H9 (cell line): ENCODE measurements around the gene URI1. TPM values are rescaled to one million over a fixed set of nuclear protein-coding genes. Genes with fewer than 3 reads are reported as not detected.

Source experiments
- DNase-seq: peaks from one replicate; pipeline ENCODE4 v3.0.0-alpha.2; 2017
- H2AFZ ChIP-seq: one replicate; pipeline ENCODE4 v1.6.1; 2013; ENCODE audit warnings: mild to moderate bottlenecking, low read length, control low read depth, moderate library complexity
- H2AK5ac ChIP-seq: 2 replicates; pipeline ENCODE4 v1.6.1; 2013; ENCODE audit warnings: low read length, control low read depth, mixed read lengths; ENCODE audit not compliant: insufficient read length
- H2BK120ac ChIP-seq: one replicate; pipeline ENCODE4 v1.6.1; 2013; ENCODE audit warnings: low read depth, mild to moderate bottlenecking, low read length, control low read depth, inconsistent platforms; ENCODE audit not compliant: poor library complexity, severe bottlenecking
- H2BK12ac ChIP-seq: 2 replicates; pipeline ENCODE4 v1.6.1; 2013; ENCODE audit warnings: low read length, control low read depth, mixed read lengths, low read depth; ENCODE audit not compliant: insufficient read length
- H2BK15ac ChIP-seq: 2 replicates; pipeline ENCODE4 v1.6.1; 2013; ENCODE audit warnings: low read depth, low read length, control low read depth
- H2BK20ac ChIP-seq: one replicate; pipeline ENCODE4 v1.6.1; 2013; ENCODE audit warnings: low read depth, mild to moderate bottlenecking, low read length, control low read depth, inconsistent platforms; ENCODE audit not compliant: poor library complexity, severe bottlenecking
- H2BK5ac ChIP-seq: 2 replicates; pipeline ENCODE4 v1.6.1; 2013; ENCODE audit warnings: low read length, control low read depth, mixed read lengths; ENCODE audit not compliant: insufficient read length
- H3K14ac ChIP-seq: 2 replicates; pipeline ENCODE4 v1.6.1; 2013; ENCODE audit warnings: low read length, control low read depth; ENCODE audit not compliant: insufficient read depth
- H3K18ac ChIP-seq: 2 replicates; pipeline ENCODE4 v1.6.1; 2013; ENCODE audit warnings: low read depth, mild to moderate bottlenecking, mixed read lengths, low read length, control low read depth; ENCODE audit not compliant: insufficient read length
- H3K23ac ChIP-seq: 2 replicates; pipeline ENCODE4 v1.6.1; 2013; ENCODE audit warnings: low read length, control low read depth, mixed read lengths, low read depth; ENCODE audit not compliant: insufficient read length
- H3K23me2 ChIP-seq: 2 replicates; pipeline ENCODE4 v1.6.1; 2013; ENCODE audit warnings: low read depth, mild to moderate bottlenecking, mixed read lengths, low read length, control low read depth; ENCODE audit not compliant: insufficient read length, poor library complexity, severe bottlenecking
- H3K27ac ChIP-seq: 2 replicates; pipeline ENCODE4 v1.5.1; 2013; ENCODE audit warnings: low read length, control low read depth, mixed read lengths, low read depth; ENCODE audit not compliant: insufficient read length
- H3K27me3 ChIP-seq: 2 replicates; pipeline ENCODE4 v1.6.1; 2013; ENCODE audit warnings: low read length, control low read depth, inconsistent platforms; ENCODE audit not compliant: insufficient read depth
- H3K4ac ChIP-seq: 2 replicates; pipeline ENCODE4 v1.6.1; 2013; ENCODE audit warnings: low read depth, mild to moderate bottlenecking, control low read depth, inconsistent platforms, low read length, moderate library complexity
- H3K4me1 ChIP-seq: 2 replicates; pipeline ENCODE4 v1.6.1; 2013; ENCODE audit warnings: low read length, control low read depth, inconsistent platforms; ENCODE audit not compliant: insufficient read depth
- H3K4me2 ChIP-seq: 2 replicates; pipeline ENCODE4 v1.6.1; 2013; ENCODE audit warnings: low read length, control low read depth, mixed read lengths; ENCODE audit not compliant: insufficient read length, insufficient read depth
- H3K56ac ChIP-seq: 2 replicates; pipeline ENCODE4 v1.6.1; 2013; ENCODE audit warnings: low read depth, mild to moderate bottlenecking, mixed read lengths, low read length, control low read depth; ENCODE audit not compliant: insufficient read length
- H3K79me1 ChIP-seq: 2 replicates; pipeline ENCODE4 v1.6.1; 2013; ENCODE audit warnings: low read depth, mild to moderate bottlenecking, moderate library complexity, low read length, control low read depth, inconsistent platforms; ENCODE audit not compliant: insufficient read depth, poor library complexity, severe bottlenecking
- H3K79me2 ChIP-seq: 2 replicates; pipeline ENCODE4 v1.6.1; 2013; ENCODE audit warnings: low read length, control low read depth, inconsistent platforms; ENCODE audit not compliant: insufficient read depth
- H3K9ac ChIP-seq: 2 replicates; pipeline ENCODE4 v1.6.1; 2013; ENCODE audit warnings: low read length, control low read depth, mixed read lengths; ENCODE audit not compliant: insufficient read length; ENCODE audit errors: extremely low read depth
- H3K9me3 ChIP-seq: one replicate; pipeline ENCODE4 v1.6.1; 2013; ENCODE audit warnings: low read depth, low read length, inconsistent platforms; ENCODE audit not compliant: control insufficient read depth
- H3T11ph ChIP-seq: one replicate; pipeline ENCODE4 v1.6.1; 2013; ENCODE audit warnings: mild to moderate bottlenecking, low read length, control low read depth, inconsistent platforms
- H4K20me1 ChIP-seq: one replicate; pipeline ENCODE4 v1.6.1; 2013; ENCODE audit not compliant: control insufficient read depth, insufficient read length, insufficient read depth
- H4K5ac ChIP-seq: 2 replicates; pipeline ENCODE4 v1.6.1; 2013; ENCODE audit warnings: low read depth, mild to moderate bottlenecking, mixed read lengths, low read length, control low read depth; ENCODE audit not compliant: insufficient read length
- H4K8ac ChIP-seq: replicated peaks from 2 replicates; pipeline ENCODE4 v1.6.1; 2013; ENCODE audit warnings: low read length, control low read depth, mixed read lengths, low read depth; ENCODE audit not compliant: insufficient read length
- H4K91ac ChIP-seq: 2 replicates; pipeline ENCODE4 v1.6.1; 2013; ENCODE audit warnings: low read depth, mild to moderate bottlenecking, moderate library complexity, mixed read lengths, low read length, control low read depth; ENCODE audit not compliant: insufficient read length
- H3K27ac Mint-ChIP-seq, 3 experiments: 2 replicates in 2 of 3; 3 replicates in 1 of 3; pipeline ENCODE4 v1.8.0; 2020 to 2021; ENCODE audit warnings: mixed read lengths in 3 of 3, mild to moderate bottlenecking in 1 of 3, moderate library complexity in 1 of 3
- H3K27me3 Mint-ChIP-seq: 2 replicates; pipeline ENCODE4 v1.8.0; 2021; ENCODE audit warnings: low read depth, mild to moderate bottlenecking, moderate library complexity, mixed read lengths
- H3K36me3 Mint-ChIP-seq, 3 experiments: 2 replicates in 2 of 3; 3 replicates in 1 of 3; pipeline ENCODE4 v1.8.0; 2020 to 2021; ENCODE audit warnings: low read depth in 3 of 3, mixed read lengths in 3 of 3; ENCODE audit not compliant: insufficient read depth in 1 of 3
- H3K4me1 Mint-ChIP-seq, 2 experiments: 2 replicates each; pipeline ENCODE4 v1.8.0; 2020; ENCODE audit warnings: mixed read lengths in 2 of 2
- H3K4me3 Mint-ChIP-seq, 2 experiments: 2 replicates in 1 of 2; 3 replicates in 1 of 2; pipeline ENCODE4 v1.8.0; 2020 to 2021; ENCODE audit warnings: mild to moderate bottlenecking in 2 of 2, mixed read lengths in 2 of 2, moderate library complexity in 1 of 2
- H3K9me3 Mint-ChIP-seq, 2 experiments: 2 replicates in 1 of 2; 3 replicates in 1 of 2; pipeline ENCODE4 v1.8.0; 2020; ENCODE audit warnings: mild to moderate bottlenecking in 2 of 2, mixed read lengths in 2 of 2, moderate library complexity in 1 of 2
- WGBS: extraction: QIAGEN DNeasy Blood & Tissue Kit; methylation state at CpG from one replicate; pipeline ENCODE4 v1.1.7; 2013; ENCODE audit warnings: missing lambda C conversion rate, low lambda C conversion rate, mixed read lengths; ENCODE audit not compliant: insufficient read length; ENCODE audit errors: extremely low coverage; 5-methylcytosine and 5-hydroxymethylcytosine counted together
- total RNA-seq: library from RNA; stranded (reverse); gene quantifications from 2 replicates; pipeline ENCODE4 v1.2.1, GENCODE V29; 2021
- TF ChIP-seq, protein P1 (sequence below): fragments of 200-600 bp; sonication (generic); conservative IDR thresholded peaks from 3 replicates; pipeline ENCODE4 v1.8.0; 2021; ENCODE audit warnings: antibody characterized with exemption, mild to moderate bottlenecking

Gene URI1
- total RNA-seq, 1 experiment from 2014 or later, result 54.3 TPM

DNA sequence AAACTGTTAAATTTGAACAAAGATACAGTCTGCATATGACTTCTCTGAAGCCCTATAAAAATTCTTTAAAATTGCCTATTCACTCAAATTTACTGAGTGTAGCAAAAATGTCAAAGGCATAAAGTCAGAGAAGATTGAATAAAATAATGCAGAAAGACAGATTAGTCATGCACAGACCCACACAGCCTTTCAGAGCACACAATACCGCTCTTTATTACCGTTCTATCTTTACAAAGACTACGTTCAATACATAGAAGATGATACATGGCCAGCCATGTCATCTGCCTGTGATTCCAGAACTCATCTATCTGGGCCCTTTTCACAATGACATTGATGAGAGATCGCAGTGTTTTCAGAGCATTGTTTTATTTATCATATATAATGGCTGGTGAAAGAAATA, 107.2 kb downstream of the URI1 start:
- Mint-ChIP-seq H3K27me3 (no peaks in the 10 kb centered on the region; the same call in 1 of the 2 replicates), H3K9me3 (no peaks in the 10 kb centered on the region), H3K36me3 (no peaks in the 10 kb centered on the region), H3K4me1 (peaks cover 7 to 9% of the 10 kb centered on the region in 2 experiments), H3K4me3 (no peak overlapping the region), H3K27ac (no peak overlapping the region)
- Histone ChIP-seq H3K79me2 (no peaks in the 10 kb centered on the region), H3K18ac (no peak overlapping the region), H2BK15ac (no peak overlapping the region), H3T11ph (no peak overlapping the region), H3K27me3 (no peaks in the 10 kb centered on the region), H3K27ac (no peak overlapping the region), H3K4ac (no peak overlapping the region), H2BK5ac (no peak overlapping the region), H2BK12ac (no peak overlapping the region), H2BK20ac (no peak overlapping the region), H4K20me1 (no peaks in the 10 kb centered on the region), H3K9ac (no peak overlapping the region), H3K79me1 (no peaks in the 10 kb centered on the region), H3K14ac (no peak overlapping the region), H2AFZ (no peak overlapping the region), H3K23me2 (no peaks in the 10 kb centered on the region), H3K4me2 (no peak overlapping the region), H3K4me1 (no peaks in the 10 kb centered on the region), H3K9me3 (no peaks in the 10 kb centered on the region), H2AK5ac (no peak overlapping the region), H3K23ac (no peak overlapping the region), H3K56ac (no peak overlapping the region), H4K8ac (no peak overlapping the region), H4K5ac (no peak overlapping the region), H4K91ac (no peak overlapping the region), H2BK120ac (no peak overlapping the region)
- no peak for DNase-seq
- no CpG with 5 or more reads among the region's 4 CpGs for WGBS
- TF ChIP-seq, protein P1, sequence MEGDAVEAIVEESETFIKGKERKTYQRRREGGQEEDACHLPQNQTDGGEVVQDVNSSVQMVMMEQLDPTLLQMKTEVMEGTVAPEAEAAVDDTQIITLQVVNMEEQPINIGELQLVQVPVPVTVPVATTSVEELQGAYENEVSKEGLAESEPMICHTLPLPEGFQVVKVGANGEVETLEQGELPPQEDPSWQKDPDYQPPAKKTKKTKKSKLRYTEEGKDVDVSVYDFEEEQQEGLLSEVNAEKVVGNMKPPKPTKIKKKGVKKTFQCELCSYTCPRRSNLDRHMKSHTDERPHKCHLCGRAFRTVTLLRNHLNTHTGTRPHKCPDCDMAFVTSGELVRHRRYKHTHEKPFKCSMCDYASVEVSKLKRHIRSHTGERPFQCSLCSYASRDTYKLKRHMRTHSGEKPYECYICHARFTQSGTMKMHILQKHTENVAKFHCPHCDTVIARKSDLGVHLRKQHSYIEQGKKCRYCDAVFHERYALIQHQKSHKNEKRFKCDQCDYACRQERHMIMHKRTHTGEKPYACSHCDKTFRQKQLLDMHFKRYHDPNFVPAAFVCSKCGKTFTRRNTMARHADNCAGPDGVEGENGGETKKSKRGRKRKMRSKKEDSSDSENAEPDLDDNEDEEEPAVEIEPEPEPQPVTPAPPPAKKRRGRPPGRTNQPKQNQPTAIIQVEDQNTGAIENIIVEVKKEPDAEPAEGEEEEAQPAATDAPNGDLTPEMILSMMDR, result no peak
